Measurements from ENCODE around the gene UBE2N.

- TF ChIP-seq CTCF (IDR thresholded peaks at IDR 0.05 in 4 of 5, conservative IDR thresholded peaks at IDR 0.05 in 1 of 5) = no peak
- TF ChIP-seq POLR2A (IDR thresholded peaks at IDR 0.05) = no peak
Measured at GRCh38 chr12:93381161-93381975, 60.4 kb downstream of the UBE2N start.

All from gastrocnemius medialis (tissue), 4 donors.